H1 (cell line): ENCODE data around the gene THBS3. TPM values are rescaled to one million over a fixed set of nuclear protein-coding genes. Genes with fewer than 3 reads are reported as not detected.

ENCODE experiments used
- CTCF ChIA-PET: fragments of 300-600 bp; sonication (Branson Sonifier 250); formaldehyde crosslinking; loops from one replicate; lab custom pipeline; 2021; ENCODE audit not compliant: partially characterized antibody; lab: Charles Lee
- POLR2A ChIA-PET: fragments of 300-600 bp; sonication (Branson Sonifier 250); formaldehyde crosslinking; loops from one replicate; lab custom pipeline; 2021; ENCODE audit warnings: inconsistent platforms; ENCODE audit not compliant: partially characterized antibody; lab: Charles Lee
- DNase-seq, 2 experiments: peaks; one replicate each; pipeline versions ENCODE4 v3.0.0 to v3.0.0-alpha.2; 2010 to 2022; ENCODE audit warnings: low spot score in 2 of 2, low read depth in 1 of 2, mixed read lengths in 1 of 2
- FAIRE-seq: peaks from 2 replicates; lab custom pipeline; 2011; peaks lifted over from hg19 to GRCh38; lab: Jason Lieb, UNC
- H2AFZ ChIP-seq: 2 replicates; pipeline ENCODE4 v1.8.1; 2012; ENCODE audit warnings: low read length, inconsistent platforms
- H2AK5ac ChIP-seq: 2 replicates; pipeline ENCODE4 v1.6.1; 2013; ENCODE audit warnings: low read depth, low read length
- H2BK120ac ChIP-seq: replicated peaks from 2 replicates; pipeline ENCODE3; 2013; ENCODE audit warnings: low read depth, low read length, inconsistent platforms
- H2BK12ac ChIP-seq: 2 replicates; pipeline ENCODE4 v1.6.1; 2013; ENCODE audit warnings: low read depth, low read length
- H2BK15ac ChIP-seq: 2 replicates; pipeline ENCODE4 v1.6.1; 2013; ENCODE audit warnings: low read length
- H2BK20ac ChIP-seq: 2 replicates; pipeline ENCODE4 v1.6.1; 2013; ENCODE audit warnings: low read length
- H2BK5ac ChIP-seq: 2 replicates; pipeline ENCODE4 v1.6.1; 2013; ENCODE audit warnings: low read depth, low read length
- H3K14ac ChIP-seq: 2 replicates; pipeline ENCODE4 v1.6.1; 2013; ENCODE audit warnings: inconsistent platforms; ENCODE audit not compliant: insufficient read length
- H3K18ac ChIP-seq: 2 replicates; pipeline ENCODE4 v1.6.1; 2013; ENCODE audit warnings: low read length; ENCODE audit errors: extremely low read depth
- H3K23ac ChIP-seq: 2 replicates; pipeline ENCODE4 v1.6.1; 2013; ENCODE audit warnings: inconsistent platforms; ENCODE audit not compliant: insufficient read length
- H3K23me2 ChIP-seq: 2 replicates; pipeline ENCODE4 v1.6.1; 2013; ENCODE audit warnings: low read depth, low read length
- H3K27ac ChIP-seq: 2 replicates; pipeline ENCODE4 v1.6.1; 2011; ENCODE audit warnings: low read depth, low read length, inconsistent platforms
- H3K27me3 ChIP-seq, 4 experiments: replicated peaks in 1 of 4; 1 replicate in 1 of 4; 2 replicates in 3 of 4; pipeline versions ENCODE4 v1.6.1 to v1.8.1; 2011 to 2013; ENCODE audit warnings: low read length in 3 of 4, mild to moderate bottlenecking in 3 of 4, inconsistent platforms in 2 of 4, mixed read lengths in 2 of 4, moderate library complexity in 1 of 4; ENCODE audit not compliant: control insufficient read depth in 3 of 4, insufficient read depth in 3 of 4; ENCODE audit errors: extremely low read depth in 1 of 4
- H3K36me3 ChIP-seq, 4 experiments: 2 replicates each; pipeline versions ENCODE4 v1.6.1 to v1.8.1; 2011 to 2013; ENCODE audit warnings: mild to moderate bottlenecking in 4 of 4, low read length in 3 of 4, moderate library complexity in 2 of 4, control low read depth in 1 of 4, inconsistent platforms in 1 of 4; ENCODE audit not compliant: insufficient read depth in 4 of 4, control insufficient read depth in 2 of 4
- H3K4ac ChIP-seq: replicated peaks from 2 replicates; pipeline ENCODE3; 2013; ENCODE audit warnings: low read length, low read depth, mixed read lengths, inconsistent platforms; ENCODE audit not compliant: insufficient read length
- H3K4me1 ChIP-seq, 4 experiments: replicated peaks in 1 of 4; 1 replicate in 1 of 4; 2 replicates in 3 of 4; pipeline versions ENCODE4 v1.6.1 to v1.8.1; 2011 to 2013; ENCODE audit warnings: low read length in 3 of 4, inconsistent platforms in 2 of 4, mixed read lengths in 1 of 4; ENCODE audit not compliant: insufficient read depth in 4 of 4, control insufficient read depth in 3 of 4
- H3K4me2 ChIP-seq, 2 experiments: 2 replicates each; pipeline versions ENCODE4 v1.6.1 to v1.8.1; 2011 to 2013; ENCODE audit warnings: low read depth in 2 of 2, low read length in 2 of 2, control low read depth in 1 of 2, inconsistent platforms in 1 of 2, mild to moderate bottlenecking in 1 of 2; ENCODE audit not compliant: insufficient read depth in 1 of 2
- H3K4me3 ChIP-seq, 4 experiments: fragments of 200-600, 300-600 bp in 1 of 4; sonication (generic), shearing (Covaris generic), sonication (Bioruptor Twin) in 1 of 4; 2 replicates each; pipeline versions ENCODE4 v1.5.1 to v1.8.1; 2011 to 2016; ENCODE audit warnings: low read length in 4 of 4, low read depth in 3 of 4, control low read depth in 2 of 4, inconsistent platforms in 2 of 4, mild to moderate bottlenecking in 2 of 4, mixed read lengths in 1 of 4, moderate library complexity in 1 of 4; ENCODE audit not compliant: insufficient read depth in 2 of 4; ENCODE audit errors: extremely low read depth in 1 of 4
- H3K56ac ChIP-seq: replicated peaks from 2 replicates; pipeline ENCODE3; 2013; ENCODE audit warnings: low read depth, mild to moderate bottlenecking, mixed read lengths, low read length, inconsistent platforms; ENCODE audit not compliant: insufficient read length
- H3K79me1 ChIP-seq: 2 replicates; pipeline ENCODE4 v1.6.1; 2013; ENCODE audit warnings: low read depth, low read length, control low read depth
- H3K79me2 ChIP-seq, 2 experiments: 2 replicates each; pipeline versions ENCODE4 v1.6.1 to v1.8.1; 2012 to 2013; ENCODE audit warnings: low read length in 2 of 2, mild to moderate bottlenecking in 2 of 2, inconsistent platforms in 1 of 2; ENCODE audit not compliant: insufficient read depth in 2 of 2, control insufficient read depth in 1 of 2
- H3K9ac ChIP-seq, 4 experiments: replicated peaks in 1 of 4; 1 replicate in 1 of 4; 2 replicates in 3 of 4; pipeline versions ENCODE4 v1.6.1 to v1.8.1; 2011 to 2013; ENCODE audit warnings: low read depth in 3 of 4, low read length in 3 of 4, control low read depth in 2 of 4, mild to moderate bottlenecking in 2 of 4, moderate library complexity in 2 of 4, inconsistent platforms in 1 of 4; ENCODE audit errors: extremely low read depth in 1 of 4
- H3K9me3 ChIP-seq, 2 experiments: 2 replicates each; pipeline versions ENCODE4 v1.6.1 to v1.8.1; 2012 to 2013; ENCODE audit warnings: mild to moderate bottlenecking in 2 of 2, moderate library complexity in 2 of 2, control low read depth in 1 of 2, inconsistent platforms in 1 of 2, low read depth in 1 of 2, low read length in 1 of 2, mixed read lengths in 1 of 2; ENCODE audit not compliant: insufficient read depth in 2 of 2
- H4K20me1 ChIP-seq, 2 experiments: replicated peaks in 1 of 2; 2 replicates each; pipeline versions ENCODE3 to v1.8.1; 2011 to 2013; ENCODE audit warnings: inconsistent platforms in 2 of 2, low read length in 2 of 2, mild to moderate bottlenecking in 1 of 2; ENCODE audit not compliant: insufficient read depth in 2 of 2, control insufficient read depth in 1 of 2
- H4K5ac ChIP-seq: 2 replicates; pipeline ENCODE4 v1.6.1; 2013; ENCODE audit warnings: low read length, low read depth, mixed read lengths, inconsistent platforms; ENCODE audit not compliant: insufficient read length
- H4K8ac ChIP-seq: 2 replicates; pipeline ENCODE4 v1.8.0; 2013; ENCODE audit warnings: mild to moderate bottlenecking, moderate library complexity, low read length, inconsistent platforms; ENCODE audit not compliant: insufficient read depth; ENCODE audit errors: extremely low read depth
- H4K91ac ChIP-seq: replicated peaks from 2 replicates; pipeline ENCODE3; 2013; ENCODE audit warnings: low read length, mixed read lengths, inconsistent platforms; ENCODE audit not compliant: insufficient read length
- NANOG ChIP-seq: IDR thresholded peaks from 2 replicates; pipeline ENCODE4 v1.6.1; 2011; ENCODE audit warnings: low read length, low read depth, mild to moderate bottlenecking, inconsistent platforms; ENCODE audit not compliant: insufficient read depth, poor library complexity, severe bottlenecking
- RAD21 ChIP-seq, 2 experiments: IDR thresholded peaks in 1 of 2; conservative IDR thresholded peaks in 1 of 2; 2 replicates each; pipeline ENCODE4 v1.6.1; 2011; ENCODE audit warnings: low read depth in 2 of 2, low read length in 2 of 2, improper control_type of control experiment in 1 of 2, inconsistent platforms in 1 of 2, mild to moderate bottlenecking in 1 of 2, moderate library complexity in 1 of 2
- WGBS, 2 experiments: shearing (Covaris generic) in 1 of 2; methylation state at CpG; one replicate each; pipeline versions ENCODE4 v1.1.6 to v1.1.7; 2013 to 2015; ENCODE audit warnings: low lambda C conversion rate in 2 of 2, mixed read lengths in 2 of 2, inconsistent platforms in 1 of 2, low coverage in 1 of 2, missing lambda C conversion rate in 1 of 2; ENCODE audit not compliant: insufficient replicate concordance in 2 of 2, insufficient coverage in 1 of 2, insufficient read length in 1 of 2; ENCODE audit errors: extremely low coverage in 1 of 2, missing lambda C conversion rate in 1 of 2; 5-methylcytosine and 5-hydroxymethylcytosine counted together
- polyA plus RNA-seq, 7 experiments: library from polyadenylated mRNA; depleted of rRNA in 3 of 7; stranded (reverse) in 5 of 7; unstranded in 2 of 7; fragments of >200 nt in 5 of 7; fragments of 200-250 nt in 2 of 7; gene quantifications; 1 replicate in 5 of 7; 2 replicates in 1 of 7; 4 replicates in 1 of 7; pipeline versions ENCODE4 v1.2.1 to v1.2.3, GENCODE V29; 2011 to 2013; ENCODE audit warnings: missing spikeins in 2 of 7, mixed read lengths in 2 of 7
- total RNA-seq: library from RNA; stranded (reverse); fragmentation: NEBNext Ultra II Directional; extraction: Animal tissue kit (Norgen Biotek cat#: 25700); gene quantifications from 2 replicates; pipeline ENCODE4 v1.2.1, GENCODE V29; 2021

Gene THBS3
- total and polyA plus RNA-seq, 2 of the 8 experiments (the other 6 are each of a cell fraction or from before 2014, with no cell fraction given), result 3.0 to 3.5 TPM

- no peak overlapping the region for H2BK15ac ChIP-seq
- peaks cover 10% of the 10 kb centered on the region; the same call in 1 of the 2 replicates for H3K23me2 ChIP-seq
- no peak overlapping the region for H2BK120ac ChIP-seq
- 0 out of 2 replicates have a peak overlapping the region, but pooled peaks have one; percentile 25 for H4K8ac ChIP-seq
- H3K79me2 ChIP-seq, result peaks cover 0 to 16% of the 10 kb centered on the region in 2 experiments; a peak in 2 of 4 replicates
- ChIA-PET CTCF (interaction anchor here (0.7 to 12.4 kb wide), 20 partner anchors 9 to 415 kb away, joined by 3 to 215 read pairs (median 4); partner anchors contain the start of genes DPM3, EFNA1, SLC50A1 and THBS3), POLR2A (interaction anchor here (0.6 to 20.5 kb wide), 7 partner anchors 10 to 284 kb away, joined by 3 to 512 read pairs (median 3); partner anchors contain the start of genes MTX1 and THBS3)
- DNase-seq (no peak), FAIRE-seq (no peak)
- no peaks in the 10 kb centered on the region for H3K27me3 ChIP-seq
- no peak overlapping the region for H2AK5ac ChIP-seq
- H4K91ac ChIP-seq, result no peak overlapping the region
- 93% methylated on average over 9 of the region's 9 CpGs; no CpG with 5 or more reads in 1 of the 2 experiments for WGBS, 2 experiments
- peaks cover 8 to 10% of the 10 kb centered on the region in 2 experiments for H4K20me1 ChIP-seq
- no peak overlapping the region for H3K14ac ChIP-seq
- no peaks in the 10 kb centered on the region; the same call in 1 of the 2 replicates for H3K79me1 ChIP-seq
- no peak overlapping the region for H3K9ac ChIP-seq
- H4K5ac ChIP-seq, result no peak overlapping the region
- H3K27ac ChIP-seq, result no peak overlapping the region
- no peak overlapping the region for H3K4me3 ChIP-seq
- TF ChIP-seq NANOG (no peak), RAD21 (IDR thresholded peaks at IDR 0.05 in 1 of 2, conservative IDR thresholded peaks at IDR 0.05 in 1 of 2; ENCODE audit: low read depth in 2 of 2, low read length in 2 of 2) (0 out of 4 replicates have a peak, but pooled peaks of 1 of the 2 experiments have one; percentile 6)
- H3K4me2 ChIP-seq, result peak overlapping the region in 1 of 2 experiments; percentile 37; a peak in 1 of 4 replicates
- no peak overlapping the region for H3K56ac ChIP-seq
- no peaks in the 10 kb centered on the region for H3K9me3 ChIP-seq
- peaks cover 3 to 23% (median 8%) of the 10 kb centered on the region in 4 experiments; a peak in 6 of 7 replicates for H3K4me1 ChIP-seq
- no peak overlapping the region for H3K4ac ChIP-seq
- H2BK12ac ChIP-seq, result no peak overlapping the region
- no peak overlapping the region for H3K23ac ChIP-seq
- H2BK20ac ChIP-seq, result no peak overlapping the region
- no peak overlapping the region for H3K18ac ChIP-seq
- peaks cover 15 to 36% (median 30%) of the 10 kb centered on the region in 4 experiments for H3K36me3 ChIP-seq
- H2BK5ac ChIP-seq, result no peak overlapping the region
- no peak overlapping the region for H2AFZ ChIP-seq
These were observed 31.7 kb downstream of the THBS3 start for GRCh38 chr1:155175927-155176371.
